ENCODE data around the gene NKX1-1.
"Not testable (repeated sequence)": the region's sequence is repeated elsewhere in the genome, so short reads cannot be mapped to it uniquely, and the experiment has no call there.

Gene NKX1-1

GRCh38 chr4:1403591-1404572 is 2.4 kb downstream of the NKX1-1 start:
- no peak for DNase-seq

- DNase-seq = no peak
Measured at GRCh38 chr4:1403177-1403583, 3.1 kb downstream of the NKX1-1 start.

GRCh38 chr4:1402516-1403091 is 3.6 kb downstream of the NKX1-1 start:
- no peak for DNase-seq

GRCh38 chr4:1402021-1402515 is 4.2 kb downstream of the NKX1-1 start:
- no peak for DNase-seq

GRCh38 chr4:1401409-1402020 is 4.7 kb downstream of the NKX1-1 start:
- no peak for DNase-seq

GRCh38 chr4:1400831-1401408 is 5.3 kb downstream of the NKX1-1 start:
- no peak for DNase-seq

- no peak for DNase-seq
Measured at GRCh38 chr4:1400191-1400805, 5.9 kb downstream of the NKX1-1 start.

- DNase-seq = no peak
Measured at GRCh38 chr4:1399508-1400190, 6.6 kb downstream of the NKX1-1 start.

GRCh38 chr4:1398681-1399507 is 7.3 kb downstream of the NKX1-1 start:
- no peak for DNase-seq

GRCh38 chr4:1396806-1397455 is 9.3 kb downstream of the NKX1-1 start:
- DNase-seq = no peak

GRCh38 chr4:1395941-1396805 is 10.1 kb downstream of the NKX1-1 start:
- DNase-seq = no peak

GRCh38 chr4:1395389-1395820 is 10.8 kb downstream of the NKX1-1 start:
- DNase-seq = not testable (repeated sequence)

- not testable (repeated sequence) for DNase-seq
Measured at GRCh38 chr4:1394554-1395388, 11.5 kb downstream of the NKX1-1 start.

GRCh38 chr4:1393866-1394265 is 12.4 kb downstream of the NKX1-1 start:
- DNase-seq = no peak

GRCh38 chr4:1393363-1393762 is 12.9 kb downstream of the NKX1-1 start:
- not testable (repeated sequence) for DNase-seq

- no peak for DNase-seq
Measured at GRCh38 chr4:1385373-1386340, 20.6 kb downstream of the NKX1-1 start.

- DNase-seq = no peak
Measured at GRCh38 chr4:1384675-1385372, 21.4 kb downstream of the NKX1-1 start.
